GM19239 (cell line): ENCODE data around the gene ASMT.
"Not testable (repeated sequence)": the region's sequence is repeated elsewhere in the genome, so short reads cannot be mapped to it uniquely, and the experiment has no call there.

Experiments
- DNase-seq: peaks from one replicate; pipeline ENCODE4 v3.0.0; 2011; ENCODE audit warnings: low spot score; ENCODE audit not compliant: insufficient read length
- FAIRE-seq: peaks from 2 replicates; lab custom pipeline; 2011; peaks lifted over from hg19 to GRCh38; lab: Jason Lieb, UNC

Gene ASMT

DNA sequence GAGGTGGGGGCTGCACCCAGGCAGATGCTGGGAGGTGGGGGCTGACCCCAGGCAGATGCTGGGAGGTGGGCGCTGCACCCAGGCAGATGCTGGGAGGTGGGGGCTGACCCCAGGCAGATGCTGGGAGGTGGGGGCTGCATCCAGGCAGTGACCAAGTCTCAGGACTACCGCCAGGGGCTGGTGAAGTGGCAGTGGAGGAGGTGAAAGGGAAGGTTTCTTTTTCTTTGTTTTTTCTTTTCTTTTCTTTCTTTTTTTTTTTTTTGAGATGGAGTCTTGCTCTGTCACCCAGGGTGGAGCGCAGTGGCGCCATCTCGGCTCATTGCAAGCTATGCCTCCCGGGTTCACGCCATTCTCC is 10.0 kb downstream of the ASMT start:
- DNase-seq, FAIRE-seq: not testable (repeated sequence)

- no peak for FAIRE-seq
- no peak for DNase-seq
Measured at GRCh38 chrX:1629244-1629643, 14.4 kb downstream of the ASMT start.

GRCh38 chrX:1646009-1646408 is 31.1 kb downstream of the ASMT start:
- FAIRE-seq = no peak

DNA sequence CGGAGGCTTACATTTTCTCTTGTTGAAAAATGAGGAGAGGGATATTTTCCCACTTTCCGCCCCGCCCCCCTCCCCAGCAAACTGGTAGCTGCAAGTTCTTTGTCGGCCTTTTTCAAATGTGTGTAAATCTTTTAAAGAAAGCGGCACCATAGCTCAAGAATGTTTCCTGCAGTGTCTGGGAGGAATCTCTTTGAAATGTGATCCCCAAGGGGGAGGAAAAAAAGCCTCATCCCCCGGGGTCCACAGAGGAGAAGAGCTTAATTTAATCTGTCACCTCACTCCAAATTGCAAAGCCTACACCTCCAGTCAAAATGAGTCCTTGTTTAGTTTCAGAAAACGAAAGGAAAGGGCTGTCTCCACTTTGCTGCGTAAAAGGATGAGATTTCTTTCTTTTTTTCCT is 34.8 kb downstream of the ASMT start:
- FAIRE-seq (no peak), DNase-seq (no peak)

More at GRCh38 chrX:1646009-1646408, 31.1 kb downstream of the ASMT start:
- no peak for DNase-seq

- DNase-seq (peak; percentile 52), FAIRE-seq (peak; percentile 92)
Measured at GRCh38 chrX:1652011-1652811, 37.4 kb downstream of the ASMT start.

- DNase-seq (no peak), FAIRE-seq (no peak)
Measured at GRCh38 chrX:1656379-1656778, 41.5 kb downstream of the ASMT start.

- DNase-seq = no peak
- peak; percentile 90 for FAIRE-seq
Measured at GRCh38 chrX:1657367-1658070, 42.7 kb downstream of the ASMT start.

GRCh38 chrX:1658071-1658491 is 43.2 kb downstream of the ASMT start:
- FAIRE-seq (peak; percentile 86), DNase-seq (no peak)

GRCh38 chrX:1659664-1660461 is 45.0 kb downstream of the ASMT start:
- no peak for FAIRE-seq

GRCh38 chrX:1661048-1661921 is 46.4 kb downstream of the ASMT start:
- DNase-seq (no peak), FAIRE-seq (peak; percentile 33)

More at GRCh38 chrX:1659664-1660461, 45.0 kb downstream of the ASMT start:
- DNase-seq = no peak

GRCh38 chrX:1661922-1662221 is 47.0 kb downstream of the ASMT start:
- FAIRE-seq (no peak), DNase-seq (no peak)

GRCh38 chrX:1667566-1667965 is 52.7 kb downstream of the ASMT start:
- DNase-seq (no peak), FAIRE-seq (no peak)

GRCh38 chrX:1673337-1673736 is 58.5 kb downstream of the ASMT start:
- DNase-seq (peak; percentile 23), FAIRE-seq (peak; percentile 80)

- no peak for FAIRE-seq
- no peak for DNase-seq
Measured at GRCh38 chrX:1676866-1677265, 62.0 kb downstream of the ASMT start.

GRCh38 chrX:1679238-1679637 is 64.4 kb downstream of the ASMT start:
- DNase-seq = no peak
- FAIRE-seq = no peak

DNA sequence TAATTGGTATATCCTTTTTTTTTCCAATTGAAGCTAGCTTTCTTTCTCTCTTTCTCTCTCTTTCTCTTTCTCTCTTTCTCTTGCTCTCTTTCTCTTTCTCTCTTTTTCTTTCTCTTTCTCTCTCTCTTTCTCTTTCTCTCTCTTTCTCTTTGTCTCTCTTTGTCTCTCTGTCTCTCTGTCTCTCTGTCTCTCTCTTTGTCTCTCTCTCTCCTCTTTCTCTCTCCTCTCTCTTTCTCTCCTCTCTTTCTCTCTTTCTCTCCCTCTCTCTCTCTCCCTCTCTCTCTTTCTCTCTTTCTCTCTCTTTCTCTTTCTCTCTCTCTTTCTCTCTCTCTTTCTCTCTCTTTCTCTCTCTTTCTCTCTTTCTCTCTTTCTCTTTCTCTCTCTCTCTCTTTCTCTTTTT is 66.6 kb downstream of the ASMT start:
- no peak for FAIRE-seq
- DNase-seq = no peak

- FAIRE-seq, DNase-seq: not testable (repeated sequence)
Measured at GRCh38 chrX:1681856-1682255, 67.0 kb downstream of the ASMT start.

DNA sequence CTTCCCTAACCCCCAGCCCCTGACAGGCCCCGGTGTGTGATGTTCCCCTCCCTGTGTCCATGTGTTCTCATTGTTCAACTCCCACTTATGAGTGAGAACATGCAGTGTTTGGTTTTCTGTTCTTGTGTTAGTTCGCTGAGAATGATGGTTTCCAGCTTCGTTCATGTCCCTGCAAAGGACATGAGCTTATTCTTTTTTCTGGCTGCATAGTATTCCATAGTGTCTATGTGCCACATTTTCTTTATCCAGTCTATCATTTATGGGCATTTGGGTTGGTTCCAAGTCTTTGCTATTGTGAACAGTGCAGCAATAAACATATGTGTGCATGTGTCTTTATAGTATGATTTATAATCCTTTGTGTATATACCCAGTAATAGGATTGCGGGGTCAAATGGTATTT is 67.6 kb downstream of the ASMT start:
- not testable (repeated sequence) for DNase-seq, FAIRE-seq

- not testable (repeated sequence) for FAIRE-seq, DNase-seq
Measured at GRCh38 chrX:1684883-1685282, 70.0 kb downstream of the ASMT start.

- DNase-seq, FAIRE-seq: not testable (repeated sequence)
Measured at GRCh38 chrX:1685444-1685880, 70.6 kb downstream of the ASMT start.
